ENCODE data around the gene ADIRF. TPM values are rescaled to one million over a fixed set of nuclear protein-coding genes. Genes with fewer than 3 reads are reported as not detected.
"Not testable (repeated sequence)": the region's sequence is repeated elsewhere in the genome, so short reads cannot be mapped to it uniquely, and the experiment has no call there.

The ADIRF gene
- total and polyA plus RNA-seq, 10 of the 15 experiments (the other 5 are each of a cell fraction or from before 2014, with no cell fraction given), result 0.12 to 2.5 (median 0.70) TPM; not detected in 2

GRCh38 chr10:87019504-87019903 lies 51.2 kb downstream of the ADIRF start:
- H3K27me3 ChIP-seq (replicated peaks in 1 of 2; ENCODE audit: control insufficient read depth in 2 of 2, insufficient read depth in 2 of 2, low read length in 1 of 2); POLR2A ChIA-PET; H3K9ac ChIP-seq (ENCODE audit: control insufficient read depth, insufficient read depth, low read length); DNase-seq (ENCODE audit: low read depth, low spot score); H3K79me2 ChIP-seq (ENCODE audit: control insufficient read depth, insufficient read depth, low read length); SMC1A ChIA-PET (ENCODE audit: uncharacterized antibody, unreplicated experiment); BruUV-seq (replicated peaks); FAIRE-seq; ATAC-seq; H3K36me3 ChIP-seq (ENCODE audit: control insufficient read depth in 2 of 2, insufficient read depth in 2 of 2, low read length in 1 of 2); H3K27ac ChIP-seq (ENCODE audit: control insufficient read depth, insufficient read depth); H3K4me3 ChIP-seq; intact Hi-C loops (cut with micrococcal nuclease; ENCODE audit: unreplicated experiment); H3K4me1 ChIP-seq (ENCODE audit: control insufficient read depth, insufficient read depth, low read length); H3K4me2 ChIP-seq (ENCODE audit: control insufficient read depth, insufficient read depth); H2AFZ ChIP-seq (ENCODE audit: control insufficient read depth, low read depth, low read length); H4K20me1 ChIP-seq (ENCODE audit: control insufficient read depth, insufficient read depth); H3K9me3 ChIP-seq (replicated peaks; ENCODE audit: control insufficient read depth, insufficient read depth, low read length); RAD21 ChIA-PET (ENCODE audit: unreplicated experiment); CTCF ChIA-PET; in situ Hi-C loops (cut with MboI): not testable (repeated sequence)
- WGBS (ENCODE audit: insufficient coverage, insufficient replicate concordance, low lambda C conversion rate, missing lambda C conversion rate), result 8% methylated on average over 1 of the region's 1 CpG

- 66% methylated on average over 9 of the region's 9 CpGs for WGBS (ENCODE audit: insufficient coverage, insufficient replicate concordance, low lambda C conversion rate, missing lambda C conversion rate)
- DNase-seq (ENCODE audit: low read depth, low spot score); H4K20me1 ChIP-seq (ENCODE audit: control insufficient read depth, insufficient read depth); H3K4me2 ChIP-seq (ENCODE audit: control insufficient read depth, insufficient read depth); SMC1A ChIA-PET (ENCODE audit: uncharacterized antibody, unreplicated experiment); in situ Hi-C loops (cut with MboI); RAD21 ChIA-PET (ENCODE audit: unreplicated experiment); ATAC-seq; CTCF ChIA-PET; H3K9ac ChIP-seq (ENCODE audit: control insufficient read depth, insufficient read depth, low read length); FAIRE-seq; H3K27me3 ChIP-seq (replicated peaks in 1 of 2; ENCODE audit: control insufficient read depth in 2 of 2, insufficient read depth in 2 of 2, low read length in 1 of 2); BruUV-seq (replicated peaks); H3K79me2 ChIP-seq (ENCODE audit: control insufficient read depth, insufficient read depth, low read length); intact Hi-C loops (cut with micrococcal nuclease; ENCODE audit: unreplicated experiment); H2AFZ ChIP-seq (ENCODE audit: control insufficient read depth, low read depth, low read length); H3K4me3 ChIP-seq; H3K36me3 ChIP-seq (ENCODE audit: control insufficient read depth in 2 of 2, insufficient read depth in 2 of 2, low read length in 1 of 2); H3K4me1 ChIP-seq (ENCODE audit: control insufficient read depth, insufficient read depth, low read length); H3K27ac ChIP-seq (ENCODE audit: control insufficient read depth, insufficient read depth); POLR2A ChIA-PET; H3K9me3 ChIP-seq (replicated peaks; ENCODE audit: control insufficient read depth, insufficient read depth, low read length): not testable (repeated sequence)
Measured at GRCh38 chr10:87020056-87020455, 51.8 kb downstream of the ADIRF start, which contains the start of gene FAM25A. Gene FAM25A, plus strand, starts transcription at chr10:87020294. Its CDS starts 31 bp downstream, at chr10:87020325.

Small RNAs within 50 kb of the gene (small RNA-seq; reads per million reads assigned to genes)
- gene BMS1P3, result not detected
- not detected for gene FAM25A

Other genes starting within 250 kb of the ADIRF start
- 17.0 and 23.3 TPM in 2 replicates for gene BMPR1A, start 211.9 kb upstream of the ADIRF start, total RNA-seq (2014; rRNA removed)
- 18.8 and 19.2 TPM in 2 replicates for gene BMPR1A, start 211.9 kb upstream of the ADIRF start, total RNA-seq (2014; rRNA removed; fragmentation: Illumina TruSeq; extraction: Trizol)
- 22.7 and 23.6 TPM in 2 replicates for gene BMPR1A, start 211.9 kb upstream of the ADIRF start, total RNA-seq (2021)
- 19.3 and 25.6 TPM in 2 replicates for gene BMPR1A, start 211.9 kb upstream of the ADIRF start, polyA plus RNA-seq (2011; rRNA removed)
- gene BMPR1A, start 211.9 kb upstream of the ADIRF start, polyA plus RNA-seq (2014; fragmentation: Illumina TruSeq; extraction: Trizol), result 16.1 and 16.2 TPM in 2 replicates
- 1 to 10 TPM; 2.3 to 2.4 TPM for gene BMPR1A, start 211.9 kb upstream of the ADIRF start, polyA plus RNA-seq (2014; fragmentation: Nextera tagmentation; extraction: Ambion mirVana)
- gene BMPR1A, start 211.9 kb upstream of the ADIRF start, polyA plus RNA-seq (2014; rRNA removed), result 9.8 and 10.0 TPM in 2 replicates
- gene BMPR1A, start 211.9 kb upstream of the ADIRF start, polyA plus RNA-seq (2016; fragmentation: Nextera tagmentation; extraction: Ambion mirVana), result 1 to 10 TPM; 9.5 to 9.8 TPM
- 0.33 and 1.0 TPM in 2 replicates for gene MMRN2, start 10.9 kb upstream of the ADIRF start, total RNA-seq (2014; rRNA removed)
- gene MMRN2, start 10.9 kb upstream of the ADIRF start, total RNA-seq (2014; rRNA removed; fragmentation: Illumina TruSeq; extraction: Trizol), result 0.22 and 0.55 TPM in 2 replicates
- gene MMRN2, start 10.9 kb upstream of the ADIRF start, total RNA-seq (2021), result 0.40 and 0.95 TPM in 2 replicates
- 0.58 and 1.3 TPM in 2 replicates for gene MMRN2, start 10.9 kb upstream of the ADIRF start, polyA plus RNA-seq (2011; rRNA removed)
- gene MMRN2, start 10.9 kb upstream of the ADIRF start, polyA plus RNA-seq (2014; fragmentation: Illumina TruSeq; extraction: Trizol), result 0.54 TPM in 1 of 2 replicates, not detected in the other
- under 1 TPM in 1 of 2 experiments, not detected in 1; 0.09 TPM for gene MMRN2, start 10.9 kb upstream of the ADIRF start, polyA plus RNA-seq (2014; fragmentation: Nextera tagmentation; extraction: Ambion mirVana)
- 0.11 and 0.19 TPM in 2 replicates for gene MMRN2, start 10.9 kb upstream of the ADIRF start, polyA plus RNA-seq (2014; rRNA removed)
- not detected for gene MMRN2, start 10.9 kb upstream of the ADIRF start, polyA plus RNA-seq (2016; fragmentation: Nextera tagmentation; extraction: Ambion mirVana)
- 0.33 TPM in 1 of 2 replicates, not detected in the other for gene SNCG, start 9.9 kb upstream of the ADIRF start, total RNA-seq (2014; rRNA removed)
- not detected in 2 replicates for gene SNCG, start 9.9 kb upstream of the ADIRF start, total RNA-seq (2014; rRNA removed; fragmentation: Illumina TruSeq; extraction: Trizol)
- gene SNCG, start 9.9 kb upstream of the ADIRF start, total RNA-seq (2021), result 0.33 and 0.35 TPM in 2 replicates
- 0.22 TPM in 1 of 2 replicates, not detected in the other for gene SNCG, start 9.9 kb upstream of the ADIRF start, polyA plus RNA-seq (2011; rRNA removed)
- gene SNCG, start 9.9 kb upstream of the ADIRF start, polyA plus RNA-seq (2014; fragmentation: Illumina TruSeq; extraction: Trizol), result not detected in 2 replicates
- not detected for gene SNCG, start 9.9 kb upstream of the ADIRF start, polyA plus RNA-seq (2014; fragmentation: Nextera tagmentation; extraction: Ambion mirVana)
- gene SNCG, start 9.9 kb upstream of the ADIRF start, polyA plus RNA-seq (2014; rRNA removed), result not detected in 2 replicates
- gene SNCG, start 9.9 kb upstream of the ADIRF start, polyA plus RNA-seq (2016; fragmentation: Nextera tagmentation; extraction: Ambion mirVana), result 1 to 10 TPM in 1 of 2 experiments, under 1 TPM in 1; 0.51 to 1.3 TPM
- not detected in 2 replicates for gene FAM25A, start 51.8 kb downstream of the ADIRF start, total RNA-seq (2014; rRNA removed)
- not detected in 2 replicates for gene FAM25A, start 51.8 kb downstream of the ADIRF start, total RNA-seq (2014; rRNA removed; fragmentation: Illumina TruSeq; extraction: Trizol)
- gene FAM25A, start 51.8 kb downstream of the ADIRF start, total RNA-seq (2021), result not detected in 2 replicates
- gene FAM25A, start 51.8 kb downstream of the ADIRF start, polyA plus RNA-seq (2011; rRNA removed), result not detected in 2 replicates
- not detected in 2 replicates for gene FAM25A, start 51.8 kb downstream of the ADIRF start, polyA plus RNA-seq (2014; fragmentation: Illumina TruSeq; extraction: Trizol)
- gene FAM25A, start 51.8 kb downstream of the ADIRF start, polyA plus RNA-seq (2014; fragmentation: Nextera tagmentation; extraction: Ambion mirVana), result not detected
- not detected in 2 replicates for gene FAM25A, start 51.8 kb downstream of the ADIRF start, polyA plus RNA-seq (2014; rRNA removed)
- not detected for gene FAM25A, start 51.8 kb downstream of the ADIRF start, polyA plus RNA-seq (2016; fragmentation: Nextera tagmentation; extraction: Ambion mirVana)
- gene GLUD1, start 126.4 kb downstream of the ADIRF start, total RNA-seq (2014; rRNA removed), result 96.3 and 112 TPM in 2 replicates
- gene GLUD1, start 126.4 kb downstream of the ADIRF start, total RNA-seq (2014; rRNA removed; fragmentation: Illumina TruSeq; extraction: Trizol), result 91.9 and 93.6 TPM in 2 replicates
- 91.5 and 93.9 TPM in 2 replicates for gene GLUD1, start 126.4 kb downstream of the ADIRF start, total RNA-seq (2021)
- 109 and 126 TPM in 2 replicates for gene GLUD1, start 126.4 kb downstream of the ADIRF start, polyA plus RNA-seq (2011; rRNA removed)
- gene GLUD1, start 126.4 kb downstream of the ADIRF start, polyA plus RNA-seq (2014; fragmentation: Illumina TruSeq; extraction: Trizol), result 90.9 and 107 TPM in 2 replicates
- 10 to 100 TPM; 26.1 to 29.5 TPM for gene GLUD1, start 126.4 kb downstream of the ADIRF start, polyA plus RNA-seq (2014; fragmentation: Nextera tagmentation; extraction: Ambion mirVana)
- gene GLUD1, start 126.4 kb downstream of the ADIRF start, polyA plus RNA-seq (2014; rRNA removed), result 57.7 and 64.3 TPM in 2 replicates
- 10 to 100 TPM; 50.1 to 72.0 TPM for gene GLUD1, start 126.4 kb downstream of the ADIRF start, polyA plus RNA-seq (2016; fragmentation: Nextera tagmentation; extraction: Ambion mirVana)
- gene SHLD2, start 126.7 kb downstream of the ADIRF start, total RNA-seq (2014; rRNA removed), result 36.8 and 39.5 TPM in 2 replicates
- gene SHLD2, start 126.7 kb downstream of the ADIRF start, total RNA-seq (2014; rRNA removed; fragmentation: Illumina TruSeq; extraction: Trizol), result 43.1 and 45.3 TPM in 2 replicates
- gene SHLD2, start 126.7 kb downstream of the ADIRF start, total RNA-seq (2021), result 30.8 and 31.1 TPM in 2 replicates
- gene SHLD2, start 126.7 kb downstream of the ADIRF start, polyA plus RNA-seq (2011; rRNA removed), result 26.1 and 42.8 TPM in 2 replicates
- 40.3 and 52.6 TPM in 2 replicates for gene SHLD2, start 126.7 kb downstream of the ADIRF start, polyA plus RNA-seq (2014; fragmentation: Illumina TruSeq; extraction: Trizol)
- 10 to 100 TPM; 24.5 to 29.4 TPM for gene SHLD2, start 126.7 kb downstream of the ADIRF start, polyA plus RNA-seq (2014; fragmentation: Nextera tagmentation; extraction: Ambion mirVana)
- 26.4 and 29.4 TPM in 2 replicates for gene SHLD2, start 126.7 kb downstream of the ADIRF start, polyA plus RNA-seq (2014; rRNA removed)
- 10 to 100 TPM; 26.8 to 35.0 TPM for gene SHLD2, start 126.7 kb downstream of the ADIRF start, polyA plus RNA-seq (2016; fragmentation: Nextera tagmentation; extraction: Ambion mirVana)

All from GM12878 (cell line).